Kidney glomerular epithelial cell (primary cell): ENCODE data around the gene SPTB.
"Not testable (repeated sequence)": the region's sequence is repeated elsewhere in the genome, so short reads cannot be mapped to it uniquely, and the experiment has no call there.

ENCODE experiments used
- DNase-seq: peaks from one replicate; lab custom pipeline; 2025; lab: John Stamatoyannopoulos, UW

Gene SPTB

GRCh38 chr14:64879635-64880220, at the start of gene SPTB:
TSS of gene SPTB (minus strand) at chr14:64879907. CDS start at chr14:64823094, 56,813 bp downstream.
- DNase-seq: no peak

- no peak for DNase-seq
Observed at GRCh38 chr14:64929014-64929359, 49.3 kb upstream of the SPTB start.

DNA sequence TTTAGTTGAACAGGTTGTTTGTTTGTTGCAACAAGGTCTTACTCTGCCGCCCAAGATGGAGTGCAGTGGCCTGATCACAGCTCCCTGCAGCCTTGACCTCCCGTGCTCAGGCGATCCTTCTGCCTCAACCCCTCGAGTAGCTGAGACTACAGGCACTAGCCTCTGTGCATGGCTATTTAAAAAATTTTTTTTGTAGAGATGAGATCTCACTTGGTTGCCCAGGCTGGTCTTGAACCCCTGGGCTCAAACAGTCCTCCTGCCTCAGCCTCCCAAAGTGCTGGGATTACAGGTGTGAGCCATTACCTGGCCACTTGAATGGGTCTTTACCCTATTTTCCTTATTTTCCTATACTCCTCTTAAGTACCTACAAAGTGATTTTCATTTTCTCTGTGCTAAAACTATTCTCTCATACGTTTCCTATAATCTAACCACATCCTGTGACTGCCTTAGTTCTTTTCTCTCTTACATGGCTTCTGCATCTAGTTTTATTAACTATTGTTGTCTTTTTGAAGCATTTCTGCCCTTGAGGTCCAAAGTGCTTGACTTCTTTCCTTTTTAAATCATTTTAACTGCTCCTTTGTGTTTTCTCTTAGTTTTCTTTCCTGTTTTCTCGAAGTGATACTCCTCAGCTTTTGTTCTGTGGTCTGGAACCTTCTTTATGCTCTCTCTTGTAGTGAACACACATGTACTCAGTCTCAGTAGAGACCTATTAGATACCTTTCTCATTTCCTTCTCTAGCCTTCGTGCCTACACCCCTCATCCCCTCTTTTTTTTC, 48.7 kb upstream of the SPTB start:
- no peak for DNase-seq

DNA sequence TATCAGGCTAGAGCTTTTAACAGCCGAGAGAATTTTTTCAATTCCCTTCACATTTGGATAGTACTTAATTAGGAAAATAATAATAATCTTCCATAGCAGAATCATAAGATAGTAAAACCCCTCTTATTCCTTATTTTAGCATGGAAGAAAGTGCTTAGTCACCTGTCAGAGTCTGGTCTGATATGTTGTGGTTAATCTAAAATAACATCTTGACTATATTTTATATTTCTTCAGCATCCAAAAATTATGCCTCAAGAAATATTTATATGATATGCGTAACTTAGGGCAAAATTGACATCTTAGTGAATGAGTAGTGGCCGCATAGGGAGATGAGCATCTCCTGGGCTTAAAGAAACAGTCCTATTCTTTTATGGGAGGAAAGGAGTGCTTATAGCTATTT, 47.3 kb upstream of the SPTB start:
- DNase-seq: no peak

GRCh38 chr14:64926398-64926995, 46.8 kb upstream of the SPTB start:
- DNase-seq: no peak

DNA sequence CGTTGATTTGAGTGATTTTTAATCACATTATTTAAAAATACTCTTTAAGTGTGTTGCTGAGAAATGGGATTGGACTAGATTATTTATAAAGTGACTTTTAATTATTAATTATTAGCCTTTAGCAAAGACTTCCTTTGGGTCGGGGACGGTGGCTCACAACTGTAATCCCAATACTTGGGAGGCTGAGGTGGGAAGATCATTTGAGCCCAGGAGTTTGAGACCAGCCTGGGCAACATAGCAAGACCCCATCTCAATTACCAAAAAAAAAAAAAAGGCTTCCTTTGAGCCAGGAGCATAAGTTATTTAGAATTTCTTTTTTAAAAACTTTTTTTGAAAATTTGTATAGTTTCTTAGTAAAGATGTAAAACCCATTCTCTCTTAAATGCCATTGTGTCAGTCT, 43.3 kb upstream of the SPTB start:
- no peak for DNase-seq

- DNase-seq: no peak
Observed at GRCh38 chr14:64920465-64920864, 40.8 kb upstream of the SPTB start.

DNA sequence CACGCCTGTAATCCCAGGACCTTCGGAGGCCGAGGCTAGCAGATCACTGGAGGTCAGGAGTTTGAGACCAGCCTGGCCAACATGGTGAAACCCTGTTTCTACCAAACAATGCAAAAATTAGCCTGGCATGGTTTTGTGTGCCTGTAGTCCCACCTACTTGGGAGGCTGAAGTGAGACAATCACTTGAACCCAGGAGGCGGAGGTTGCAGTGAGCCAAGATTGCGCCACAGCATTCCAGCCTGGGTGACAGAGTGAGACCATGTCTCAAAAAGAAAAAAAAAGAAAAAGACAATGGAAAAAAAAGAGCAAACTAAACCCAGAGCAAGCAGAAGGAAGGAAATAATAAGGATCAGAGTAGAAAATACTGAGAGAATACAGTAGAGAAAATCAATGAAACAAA, 39.9 kb upstream of the SPTB start:
- DNase-seq: no peak

- no peak for DNase-seq
Observed at GRCh38 chr14:64919215-64919614, 39.5 kb upstream of the SPTB start.

DNA sequence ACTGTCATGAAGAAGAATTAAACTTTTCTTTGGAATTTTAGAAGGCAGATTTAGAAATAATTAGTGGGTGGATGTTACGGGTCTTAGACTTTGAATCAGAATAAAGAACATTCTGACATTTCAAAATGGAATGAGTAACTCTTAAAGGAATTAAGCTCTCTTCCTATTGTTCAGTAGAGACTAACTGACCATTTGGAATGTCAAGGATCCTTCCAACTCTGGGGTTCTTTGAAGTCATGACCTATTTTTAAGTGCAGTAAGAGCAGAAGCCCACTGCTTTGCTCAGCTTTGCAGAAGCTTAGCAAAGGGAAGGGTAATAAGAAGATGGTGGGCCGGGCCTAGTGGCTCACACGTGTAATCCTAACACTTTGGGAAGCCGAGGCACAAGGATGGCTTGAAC, 38.5 kb upstream of the SPTB start:
- DNase-seq: no peak

GRCh38 chr14:64915797-64916196, 36.1 kb upstream of the SPTB start:
- no peak for DNase-seq

DNA sequence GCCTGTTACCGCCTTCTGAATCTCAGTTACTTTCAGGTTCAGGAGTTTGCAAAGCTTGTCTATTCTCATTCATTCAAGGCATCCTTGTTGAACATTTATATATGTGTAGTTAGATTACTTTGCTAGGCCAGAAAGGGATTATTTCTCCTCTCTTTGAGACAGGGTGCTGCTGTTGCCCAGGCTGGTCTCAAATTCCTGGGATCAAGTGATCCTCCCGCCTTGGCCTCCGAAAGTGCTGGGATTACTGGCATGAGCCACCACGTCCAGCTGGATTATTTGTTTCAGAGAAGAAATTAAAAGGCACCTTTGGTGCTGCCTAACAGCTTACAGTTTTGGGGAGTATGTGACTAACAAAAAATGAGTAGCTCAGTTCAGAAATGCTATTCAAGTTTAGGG, 35.3 kb upstream of the SPTB start:
- DNase-seq: no peak

- peak; percentile 99 for DNase-seq
Observed at GRCh38 chr14:64914237-64915028, 34.7 kb upstream of the SPTB start, which contains the start of gene CHURC1. TSS of gene CHURC1 (plus strand) at chr14:64914455. CDS start at chr14:64914496, 41 bp downstream.

GRCh38 chr14:64913477-64913876, 33.8 kb upstream of the SPTB start:
- not testable (repeated sequence) for DNase-seq

DNA sequence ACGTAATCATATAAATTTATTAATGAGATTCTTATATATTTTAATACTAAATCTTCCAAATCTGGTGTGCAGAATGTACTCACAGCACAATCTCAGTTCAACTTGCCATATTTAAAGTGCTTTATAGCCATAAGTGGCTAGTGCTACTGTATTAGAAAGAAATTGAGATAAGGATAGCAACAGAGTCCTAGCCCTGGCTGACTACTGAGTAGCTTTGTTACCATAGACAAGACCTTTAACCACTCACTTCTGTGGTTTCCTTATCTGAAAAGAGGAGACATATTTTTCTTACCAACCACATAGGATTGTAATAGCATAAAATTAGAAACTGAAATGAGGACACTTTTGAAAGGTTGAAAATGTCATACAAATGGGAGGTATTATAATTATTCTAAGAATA, 32.6 kb upstream of the SPTB start:
- no peak for DNase-seq

DNA sequence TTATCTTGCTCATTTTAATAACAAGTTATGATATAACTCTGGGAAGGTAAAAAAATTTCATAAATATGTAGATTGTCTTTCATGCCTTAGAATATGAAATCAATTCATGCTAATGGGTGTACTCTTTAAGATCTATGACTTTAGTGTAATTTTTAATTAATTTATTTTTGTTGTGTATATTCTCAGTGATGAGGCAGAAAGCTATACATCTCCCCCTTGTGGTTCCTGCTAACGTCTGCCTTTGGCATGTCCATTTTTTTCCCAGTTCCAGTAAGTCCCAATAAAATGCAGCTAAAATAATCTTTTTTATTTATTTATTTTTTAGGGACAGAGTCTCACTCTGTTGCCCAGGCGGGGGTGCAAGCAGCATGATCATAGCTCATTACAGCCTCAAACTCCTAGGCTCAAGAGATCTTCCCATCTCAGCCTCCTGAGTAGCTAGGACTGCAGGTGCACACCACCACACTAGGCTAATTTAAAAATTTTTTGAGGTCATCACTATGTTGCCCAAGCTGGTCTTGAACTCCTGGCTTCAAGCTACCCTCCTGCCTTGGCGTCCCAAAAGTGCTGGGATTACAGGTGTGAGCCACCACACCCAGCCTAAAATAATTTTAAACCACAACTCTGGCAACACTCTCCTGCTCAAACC, 31.3 kb upstream of the SPTB start:
- DNase-seq: peak; percentile 47

DNA sequence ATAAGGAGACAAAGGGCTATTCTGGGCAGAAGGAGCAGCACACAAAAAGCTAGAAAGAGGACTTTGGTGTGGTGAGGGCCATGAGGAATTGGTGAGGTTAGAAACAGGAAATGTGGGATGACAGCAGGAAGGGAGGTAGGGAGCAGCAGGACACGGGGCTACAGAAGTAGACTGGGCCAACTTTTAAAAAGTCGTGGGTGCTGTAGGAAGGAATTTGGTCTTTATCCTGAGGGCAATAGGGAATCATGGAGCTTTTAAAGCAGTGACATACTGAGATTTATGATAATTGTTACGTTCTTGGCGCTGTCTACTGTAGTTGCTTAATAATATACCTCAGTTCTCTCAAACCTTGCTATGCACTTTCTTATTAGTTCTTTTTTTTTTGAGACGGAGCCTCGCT, 26.3 kb upstream of the SPTB start:
- no peak for DNase-seq

DNA sequence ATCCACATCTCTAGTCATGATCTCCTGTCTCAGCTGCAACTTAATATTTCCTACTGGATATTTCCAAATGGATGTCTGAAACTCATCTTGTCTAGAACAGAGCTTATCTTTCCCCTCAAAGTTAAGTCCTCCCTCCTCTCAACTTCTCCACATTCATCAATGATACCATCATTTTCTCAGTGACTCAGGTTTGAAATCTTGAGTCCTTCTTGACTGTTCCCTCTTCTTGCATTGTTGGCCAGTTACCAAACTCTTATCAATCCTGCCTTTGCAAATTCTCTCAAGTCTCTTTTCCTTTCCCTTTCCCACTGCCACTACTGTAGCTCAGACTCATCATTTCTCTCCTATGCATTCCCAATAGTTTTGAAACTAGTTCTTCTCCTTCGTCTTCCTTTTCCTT, 20.3 kb upstream of the SPTB start:
- DNase-seq: peak; percentile 17

DNA sequence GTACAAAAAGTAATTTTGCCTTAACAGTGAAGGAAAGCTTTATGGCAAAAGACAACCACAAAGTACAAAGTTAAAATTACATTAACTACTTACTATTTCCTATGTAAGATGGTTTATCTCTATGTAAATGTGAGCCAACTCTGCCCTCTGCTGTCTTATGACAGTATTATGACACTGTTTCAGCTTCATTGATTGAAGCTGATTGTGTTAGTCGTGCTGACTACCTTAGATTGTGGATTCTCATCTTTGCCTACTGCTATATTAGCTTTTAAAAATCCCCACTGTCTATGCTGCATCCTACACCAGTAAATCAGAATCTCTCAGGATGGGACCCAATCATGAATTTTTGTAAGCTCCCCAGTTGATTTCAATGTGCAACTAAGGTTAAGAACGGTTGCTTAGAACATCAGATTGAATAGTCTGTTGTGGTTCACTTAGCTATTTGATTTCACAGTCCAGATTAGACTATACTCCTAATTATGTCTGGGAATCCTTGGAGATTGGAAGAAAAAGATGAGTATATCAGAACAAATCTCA, 12.2 kb upstream of the SPTB start:
- DNase-seq: peak; percentile 59

- no peak for DNase-seq
Observed at GRCh38 chr14:64891173-64891838, 11.6 kb upstream of the SPTB start.

GRCh38 chr14:64889352-64889751, 9.6 kb upstream of the SPTB start:
- no peak for DNase-seq
